NCI-H146 treated with DMSO at 0.1 percent for 48 hours (cell line): ENCODE results near the gene TM2D3.

Experiments
- DNase-seq: peaks from one replicate; lab custom pipeline; 2025; ENCODE audit not compliant: unreplicated experiment; lab: John Stamatoyannopoulos, UW

TM2D3 gene

DNA sequence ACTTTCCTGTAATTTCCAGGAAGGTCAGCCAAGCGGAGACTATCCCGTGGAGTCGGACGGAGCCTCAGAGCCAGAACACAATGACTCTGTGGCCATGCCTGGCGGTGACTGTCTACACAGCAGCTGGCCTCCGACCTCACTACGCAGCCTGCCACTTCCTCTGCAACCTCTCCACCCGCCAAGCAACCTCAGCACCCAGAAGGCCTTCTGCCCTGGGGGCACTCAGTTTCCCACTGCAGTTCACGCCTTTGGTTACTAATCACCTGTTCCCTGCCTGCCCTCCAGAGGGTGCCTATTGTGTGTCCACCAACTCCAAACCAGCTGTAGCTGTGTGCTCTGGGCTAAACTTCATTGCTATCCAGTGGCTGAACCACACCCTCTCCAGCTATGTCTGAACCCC lies 44.0 kb downstream of the TM2D3 start:
- DNase-seq = no peak

DNA sequence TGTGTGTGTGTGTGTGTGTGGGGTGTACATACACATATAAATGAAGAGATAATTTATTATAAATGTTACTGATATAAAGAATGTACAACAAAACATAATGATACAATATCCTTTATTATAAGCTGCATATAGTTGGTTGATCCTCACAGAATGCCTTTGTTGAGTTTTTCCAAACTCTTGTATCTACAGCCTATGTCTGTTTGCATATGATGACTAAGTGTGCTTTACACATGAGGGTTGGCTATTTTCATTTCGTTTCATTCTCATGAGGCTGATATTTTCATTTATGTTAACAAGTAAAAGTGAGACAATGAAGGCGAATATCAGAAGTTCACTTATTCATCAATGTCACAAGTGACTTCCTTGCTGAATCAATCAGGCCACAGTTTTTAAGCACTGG lies 45.1 kb downstream of the TM2D3 start:
- no peak for DNase-seq

DNA sequence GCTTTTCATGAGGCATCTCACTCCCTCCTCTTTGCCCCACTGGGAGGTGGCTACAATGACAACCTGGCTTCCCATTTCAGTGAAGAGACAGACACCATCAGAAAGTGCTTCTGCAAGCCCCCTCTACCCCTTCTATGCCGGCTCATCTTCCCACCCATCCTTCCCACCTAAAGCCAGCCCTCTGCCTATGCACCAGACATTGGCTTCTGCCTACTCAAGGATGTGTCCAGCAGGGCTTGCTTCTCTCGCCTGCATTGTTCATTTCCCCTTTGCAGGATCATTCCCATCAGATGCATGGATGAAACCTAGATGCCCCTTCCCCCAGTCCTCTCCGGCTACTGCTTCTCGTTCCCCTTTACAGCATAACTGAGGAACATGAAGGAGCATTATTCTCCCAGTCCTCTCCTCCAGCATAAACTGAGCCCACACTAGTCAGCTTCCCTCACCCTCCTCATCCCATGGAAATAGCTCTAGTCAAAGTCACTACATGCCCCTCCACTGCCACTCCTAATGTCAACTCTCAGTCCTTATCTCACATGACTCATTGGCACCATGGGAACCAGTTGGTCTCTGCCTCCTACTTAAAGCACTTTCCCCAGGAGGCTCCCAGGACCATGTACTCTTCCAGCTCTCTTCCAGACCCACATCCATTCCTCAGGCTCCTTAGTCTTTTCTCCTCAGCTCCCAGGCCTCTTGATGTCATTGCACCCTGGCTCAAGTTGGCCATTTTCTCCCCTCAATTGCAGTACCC lies 47.9 kb downstream of the TM2D3 start:
- no peak for DNase-seq

DNA sequence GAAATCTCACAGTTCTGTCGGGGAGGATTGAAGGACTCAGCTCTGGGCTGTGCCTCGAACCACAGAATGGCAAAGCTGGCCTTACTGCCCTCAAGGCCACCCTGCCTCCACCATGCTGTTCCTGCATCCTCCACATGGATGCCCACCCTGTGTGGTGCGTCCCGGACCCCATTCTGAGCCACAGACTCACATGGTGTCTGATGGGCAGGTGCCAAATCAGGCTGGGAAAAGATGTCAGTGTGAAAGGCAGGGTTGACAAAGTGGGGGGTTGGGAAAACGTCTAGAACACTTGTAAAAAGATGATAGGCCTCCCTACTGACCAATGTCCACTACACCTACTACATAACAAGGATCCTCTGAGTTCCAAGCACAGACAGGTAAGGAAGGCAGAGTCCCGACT lies 49.4 kb downstream of the TM2D3 start:
- DNase-seq = no peak

DNA sequence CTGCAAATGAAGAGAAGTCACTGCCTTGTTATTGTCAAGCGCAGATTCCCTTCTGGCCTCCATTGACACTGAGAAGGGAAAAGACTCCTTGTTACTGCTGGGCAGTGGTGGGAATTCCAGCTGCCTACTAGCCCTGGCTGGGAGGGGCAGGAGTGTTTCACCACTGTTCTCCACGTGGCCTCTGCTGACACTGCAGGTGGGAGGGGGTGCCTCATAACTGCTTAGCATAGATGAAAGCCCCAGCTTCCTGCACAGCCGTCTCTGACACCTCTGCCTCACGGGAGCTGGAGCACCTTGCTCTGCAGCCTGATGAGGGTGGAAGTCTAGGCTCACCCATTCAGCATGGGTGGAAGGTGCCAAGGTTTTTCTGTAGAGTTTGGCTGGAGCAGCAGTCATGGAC lies 52.1 kb downstream of the TM2D3 start:
- no peak for DNase-seq

DNA sequence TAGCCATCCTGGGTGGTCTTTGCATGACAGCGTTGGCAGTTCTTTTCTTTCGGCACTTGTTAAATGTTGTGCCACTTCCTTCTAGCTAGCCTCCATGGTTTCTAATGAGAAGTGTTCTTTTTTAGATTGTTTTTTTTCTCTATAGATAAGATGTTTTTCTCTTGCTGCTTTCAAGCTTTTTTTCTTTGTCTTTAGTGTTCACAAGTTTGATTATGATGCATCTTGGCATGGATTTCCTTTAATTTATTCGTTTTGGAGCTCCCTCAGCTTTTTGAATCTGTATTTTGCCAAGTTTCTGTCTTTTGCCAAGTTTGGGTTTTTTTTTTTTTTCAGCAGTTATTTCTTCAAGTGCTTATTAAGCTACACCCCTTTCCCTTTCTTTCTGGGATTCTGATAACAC lies 53.1 kb downstream of the TM2D3 start:
- no peak for DNase-seq

DNA sequence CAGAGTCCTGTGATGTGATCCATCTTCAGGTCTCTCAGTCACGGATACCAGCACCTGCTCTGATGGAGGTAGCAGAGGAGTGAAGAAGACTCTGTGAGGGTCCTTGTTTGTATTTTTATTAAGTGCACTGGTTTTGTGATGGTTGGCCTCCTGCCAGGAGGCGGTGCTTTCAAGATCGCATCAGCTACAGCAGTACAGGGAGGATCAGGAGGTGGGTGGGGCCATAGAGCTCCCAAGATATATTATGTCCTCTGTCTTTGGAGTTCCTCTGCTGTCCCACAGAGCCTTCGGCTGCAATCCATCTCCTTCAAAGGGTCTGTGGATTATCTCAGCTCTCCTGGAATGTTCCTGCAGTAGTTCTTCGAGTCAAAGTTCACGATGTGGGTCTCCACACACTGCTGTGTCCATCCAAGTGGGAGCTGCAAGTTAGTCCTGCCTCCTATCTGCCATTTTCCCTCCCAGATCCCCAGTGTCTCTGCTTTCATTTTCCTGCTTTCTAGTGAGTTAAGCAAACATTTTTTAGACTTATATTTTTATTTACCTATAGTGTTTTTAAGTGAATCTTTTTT lies 54.7 kb downstream of the TM2D3 start:
- DNase-seq = no peak

DNA sequence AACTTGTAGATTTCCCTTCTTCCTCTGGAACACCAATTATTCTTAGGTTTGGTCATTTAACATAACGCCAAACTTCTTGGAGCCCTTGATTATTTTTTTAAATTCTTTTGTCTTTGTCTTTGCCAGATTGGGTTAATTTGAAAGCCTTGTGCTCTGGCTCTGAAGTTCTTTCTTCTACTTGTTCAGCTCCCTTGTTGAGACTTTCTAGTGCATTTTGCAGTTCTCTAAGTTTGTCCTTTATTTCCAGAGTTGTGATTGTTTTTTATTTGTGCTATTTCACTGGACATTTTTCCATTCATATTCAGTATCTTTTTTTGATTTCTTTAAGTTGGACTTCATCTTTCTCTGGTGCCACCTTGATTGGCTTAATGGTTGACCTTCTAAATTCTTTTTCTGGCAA lies 55.5 kb downstream of the TM2D3 start:
- DNase-seq = no peak
